RWPE2 (cell line): ENCODE measurements around the gene STING1.
A peak's percentile ranks its signal among the peaks of the same experiment; 100 is the strongest.

Experiments used
- ATAC-seq: fragments of 200-7000 bp; cut with Tn5 transposase; 3 replicates; pipeline ENCODE4 v1.9.1; 2021; ENCODE audit warnings: low read depth
- DNase-seq: peaks from one replicate; pipeline ENCODE4 v3.0.0-alpha.2; 2020; ENCODE audit warnings: low spot score
- H3K27ac ChIP-seq: fragments of 450-650 bp; 2 replicates; pipeline ENCODE4 v1.5.1; 2017; ENCODE audit warnings: mild to moderate bottlenecking; ENCODE audit not compliant: poor library complexity, severe bottlenecking
- H3K27me3 ChIP-seq: fragments of 250-450 bp; sonication (Bioruptor Pico); 2 replicates; pipeline ENCODE4 v1.5.1; 2021; ENCODE audit warnings: mild to moderate bottlenecking, moderate library complexity; ENCODE audit not compliant: insufficient read depth, poor library complexity, severe bottlenecking
- H3K36me3 ChIP-seq: fragments of 250-450 bp; sonication (Bioruptor Pico); 2 replicates; pipeline ENCODE4 v1.5.1; 2020; ENCODE audit warnings: low read depth, mild to moderate bottlenecking, moderate library complexity
- H3K4me1 ChIP-seq: fragments of 250-450 bp; sonication (Bioruptor Pico); 2 replicates; pipeline ENCODE4 v1.5.1; 2021; ENCODE audit warnings: mild to moderate bottlenecking, moderate library complexity; ENCODE audit not compliant: insufficient read depth, poor library complexity, severe bottlenecking
- H3K4me3 ChIP-seq: fragments of 250-450 bp; sonication (Bioruptor Pico); 2 replicates; pipeline ENCODE4 v1.5.1; 2021; ENCODE audit warnings: mild to moderate bottlenecking, moderate library complexity; ENCODE audit not compliant: severe bottlenecking
- H3K9me3 ChIP-seq: fragments of 250-450 bp; sonication (Bioruptor Pico); 2 replicates; pipeline ENCODE4 v1.5.1; 2021; ENCODE audit warnings: mild to moderate bottlenecking, moderate library complexity; ENCODE audit not compliant: severe bottlenecking
- CTCF ChIP-seq: fragments of 450-650 bp; IDR thresholded peaks from one replicate; pipeline ENCODE4 v1.5.1; 2017; ENCODE audit warnings: mild to moderate bottlenecking, moderate library complexity; ENCODE audit not compliant: poor library complexity, severe bottlenecking

The STING1 gene

GRCh38 chr5:139524940-139525585 lies 42.5 kb upstream of the STING1 start:
- DNase-seq: no peak
- H3K36me3 ChIP-seq: no peaks in the 10 kb centered on the region
- no peak overlapping the region for H3K27ac ChIP-seq
- no peak for TF ChIP-seq CTCF
- no peaks in the 10 kb centered on the region for H3K4me1 ChIP-seq
- no peaks in the 10 kb centered on the region for H3K9me3 ChIP-seq
- ATAC-seq: no peak
- no peak overlapping the region for H3K4me3 ChIP-seq
- H3K27me3 ChIP-seq: no peaks in the 10 kb centered on the region

- Histone ChIP-seq H3K9me3 (no peaks in the 10 kb centered on the region), H3K4me1 (no peaks in the 10 kb centered on the region), H3K27me3 (no peaks in the 10 kb centered on the region), H3K27ac (no peak overlapping the region), H3K36me3 (no peaks in the 10 kb centered on the region), H3K4me3 (no peak overlapping the region)
- ATAC-seq (no peak), DNase-seq (no peak)
- TF ChIP-seq CTCF: no peak
These were observed 41.9 kb upstream of the STING1 start for GRCh38 chr5:139524446-139524845.

- Histone ChIP-seq H3K4me1 (no peaks in the 10 kb centered on the region), H3K36me3 (no peaks in the 10 kb centered on the region), H3K4me3 (no peak overlapping the region), H3K27ac (no peak overlapping the region), H3K27me3 (no peaks in the 10 kb centered on the region), H3K9me3 (no peaks in the 10 kb centered on the region)
- DNase-seq (no peak), ATAC-seq (no peak)
- TF ChIP-seq CTCF: no peak
These were observed 41.3 kb upstream of the STING1 start for GRCh38 chr5:139523635-139524445.

GRCh38 chr5:139517683-139518564 lies 35.4 kb upstream of the STING1 start:
- DNase-seq (peak; percentile 82), ATAC-seq (peak; percentile 83)
- no peaks in the 10 kb centered on the region for H3K36me3 ChIP-seq
- no peaks in the 10 kb centered on the region for H3K4me1 ChIP-seq
- H3K9me3 ChIP-seq: no peaks in the 10 kb centered on the region
- peak overlapping the region; percentile 33 for H3K4me3 ChIP-seq
- H3K27me3 ChIP-seq: no peaks in the 10 kb centered on the region
- no peak overlapping the region for H3K27ac ChIP-seq
- TF ChIP-seq CTCF: peak; percentile 100
